Gastroesophageal sphincter (tissue), 4 donors: ENCODE results near the gene BHMT2. TPM values are rescaled to one million over a fixed set of nuclear protein-coding genes. Genes with fewer than 3 reads are reported as not detected.

Experiments
- ATAC-seq: fragments of 150-250 bp; one replicate; pipeline ENCODE4 v1.9.1; 2016; ENCODE audit warnings: mild to moderate bottlenecking, moderate library complexity
- H3K27ac ChIP-seq, 4 donors: fragments of 200-600 bp; sonication (generic) in 3 of 4; 1 replicate in 3 of 4; 2 replicates in 1 of 4; pipeline ENCODE4 v1.5.1; 2016 to 2019
- H3K27me3 ChIP-seq: fragments of 200-600 bp; sonication (generic); one replicate; pipeline ENCODE4 v1.5.1; 2019
- H3K36me3 ChIP-seq, 2 donors: fragments of 200-600 bp; sonication (generic); one replicate each; pipeline ENCODE4 v1.5.1; 2019; ENCODE audit warnings: control low read depth in 1 of 2
- H3K4me1 ChIP-seq, 3 donors: fragments of 200-600 bp; sonication (generic); 1 replicate in 2 of 3; 2 replicates in 1 of 3; pipeline ENCODE4 v1.5.1; 2016 to 2019; ENCODE audit warnings: control low read depth in 2 of 3
- H3K4me3 ChIP-seq, 2 donors: fragments of 200-600 bp; sonication (generic); one replicate each; pipeline ENCODE4 v1.5.1; 2019; ENCODE audit warnings: mild to moderate bottlenecking in 1 of 2, moderate library complexity in 1 of 2
- H3K9me3 ChIP-seq, 3 donors: fragments of 200-600 bp; sonication (generic); one replicate each; pipeline ENCODE4 v1.5.1; 2017 to 2019; ENCODE audit warnings: control low read depth in 2 of 3
- CTCF ChIP-seq, 4 experiments: fragments of 200-600 bp in 2 of 4; fragments of 450-650 bp in 2 of 4; sonication (generic) in 1 of 4; IDR thresholded peaks; one replicate each; pipeline ENCODE4 v1.5.1; 2017 to 2019; ENCODE audit warnings: antibody characterized with exemption in 4 of 4, mild to moderate bottlenecking in 2 of 4, moderate library complexity in 2 of 4
- EP300 ChIP-seq: sonication (generic); formaldehyde crosslinking; IDR thresholded peaks from one replicate; pipeline ENCODE4 v1.6.1; 2017; ENCODE audit warnings: antibody characterized with exemption, mild to moderate bottlenecking
- POLR2A ChIP-seq, 2 donors: fragments of 450-650 bp; IDR thresholded peaks; one replicate each; pipeline ENCODE4 v1.6.1; 2017; ENCODE audit warnings: antibody characterized with exemption in 2 of 2, mild to moderate bottlenecking in 2 of 2, moderate library complexity in 1 of 2
- POLR2AphosphoS5 ChIP-seq: sonication (generic); formaldehyde crosslinking; IDR thresholded peaks from one replicate; pipeline ENCODE4 v1.6.1; 2017; ENCODE audit warnings: antibody characterized with exemption
- WGBS, 2 donors: methylation state at CpG; one replicate each; pipeline ENCODE4 v1.1.5; 2018; ENCODE audit warnings: low coverage in 1 of 2; 5-methylcytosine and 5-hydroxymethylcytosine counted together
- total RNA-seq, 4 donors: library from RNA; depleted of rRNA; stranded (reverse); fragments of >200 nt; gene quantifications; one replicate each; pipeline ENCODE4 v1.1.0, GENCODE V29; 2016

Gene BHMT2
- total RNA-seq, 4 donors from 2014 or later, result 41.9 to 105 (median 54.8) TPM

DNA sequence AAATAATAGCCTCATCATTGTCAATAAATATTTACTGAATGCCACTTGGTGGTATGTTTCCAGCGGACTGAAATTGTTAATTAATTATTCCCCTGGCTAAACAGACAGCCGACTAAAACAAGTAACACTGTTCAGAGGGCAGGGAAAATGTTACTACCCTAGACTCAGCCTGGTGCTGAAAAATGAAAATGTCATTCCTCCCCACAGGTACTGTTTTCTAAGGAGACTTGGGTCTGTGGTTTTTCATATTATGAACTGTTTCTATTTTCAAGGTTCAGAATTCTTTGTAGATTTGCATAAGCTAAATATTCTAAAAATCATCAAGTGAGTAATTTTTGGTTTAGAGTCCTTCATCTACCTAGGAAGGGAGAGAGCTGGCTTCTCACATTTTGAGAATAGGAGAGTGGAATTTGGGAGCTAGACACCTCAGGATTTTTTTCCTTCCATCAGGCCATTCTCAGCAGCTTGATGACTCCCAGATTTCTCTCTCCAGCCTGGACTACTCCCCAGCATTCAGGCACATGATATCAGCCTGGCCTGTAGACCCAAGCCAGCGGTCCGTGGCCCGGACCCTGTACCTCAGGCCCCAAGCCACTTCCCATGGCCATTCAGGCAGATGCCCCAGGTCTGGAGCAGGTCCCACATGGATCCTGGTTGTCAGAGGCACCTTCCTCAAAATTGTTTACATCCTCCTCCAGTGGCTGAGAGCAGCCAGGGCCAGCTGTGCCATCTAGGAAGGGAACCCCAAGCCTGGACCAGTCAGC, 66.4 kb downstream of the BHMT2 start:
- no peak overlapping the region for H3K27ac ChIP-seq
- TF ChIP-seq CTCF (IDR thresholded peaks at IDR 0.05), result no peak
- TF ChIP-seq POLR2AphosphoS5, result no peak
- no peak for TF ChIP-seq EP300
- WGBS, 2 donors, result 54 to 72% methylated on average over 2 of the region's 5 CpGs
- H3K36me3 ChIP-seq, result no peaks in the 10 kb centered on the region
- H3K9me3 ChIP-seq, result no peaks in the 10 kb centered on the region
- peaks cover 0 to 20% (median 3%) of the 10 kb centered on the region in 3 donors for H3K4me1 ChIP-seq
- H3K4me3 ChIP-seq, result no peak overlapping the region
- no peak for ATAC-seq
- H3K27me3 ChIP-seq, result no peaks in the 10 kb centered on the region

DNA sequence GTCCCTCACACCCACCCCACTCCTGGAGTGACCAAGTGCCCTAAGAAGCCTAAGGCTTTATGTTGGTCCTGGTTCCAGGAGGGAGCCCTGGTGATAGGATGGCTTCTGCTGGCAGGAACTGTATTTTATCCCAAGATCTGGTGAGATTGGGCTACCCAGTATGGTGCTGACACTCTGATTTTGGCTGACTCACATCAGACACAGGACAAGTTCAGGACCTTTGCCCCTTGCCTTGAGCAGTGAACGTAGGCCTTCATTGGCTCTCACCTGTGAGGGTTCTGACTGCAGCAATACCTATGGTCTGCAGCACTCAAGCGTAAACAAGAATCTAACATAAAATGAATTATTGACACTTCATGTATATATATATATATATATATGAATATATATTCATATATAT, 67.1 kb downstream of the BHMT2 start:
- Histone ChIP-seq H3K4me3 (no peak overlapping the region), H3K9me3 (no peaks in the 10 kb centered on the region), H3K4me1 (peaks cover 0 to 20% (median 3%) of the 10 kb centered on the region in 3 donors), H3K36me3 (no peaks in the 10 kb centered on the region), H3K27me3 (no peaks in the 10 kb centered on the region), H3K27ac (no peak overlapping the region)
- 67 to 95% methylated on average over 2 of the region's 2 CpGs for WGBS, 2 donors
- TF ChIP-seq POLR2AphosphoS5 (no peak), CTCF (IDR thresholded peaks at IDR 0.05) (no peak), POLR2A (IDR thresholded peaks at IDR 0.05) (no peak), EP300 (no peak)
- no peak for ATAC-seq

Other genes with a start within 250 kb of the BHMT2 start
- 100 to 1,000 TPM in 1 of 4 donors, 10 to 100 TPM in 3; 23.0 to 109 (median 52.6) TPM for gene ARSB, start 84.5 kb upstream of the BHMT2 start, total RNA-seq
- 1 to 10 TPM; 4.7 to 7.3 (median 6.0) TPM for gene DMGDH, start 93 bp upstream of the BHMT2 start, total RNA-seq
- gene BHMT, start 42.0 kb downstream of the BHMT2 start, total RNA-seq, result 10 to 100 TPM in 1 of 4 donors, 1 to 10 TPM in 2, not detected in 1; 1.9 to 10.8 (median 2.7) TPM
- 10 to 100 TPM; 33.1 to 54.2 (median 46.5) TPM for gene JMY, start 166.4 kb downstream of the BHMT2 start, total RNA-seq